ENCODE results near the gene PRLHR. TPM values are rescaled to one million over a fixed set of nuclear protein-coding genes. Genes with fewer than 3 reads are reported as not detected.

The PRLHR gene
- total RNA-seq, result not detected in 2 replicates

GRCh38 chr10:118595598-118596425, at the start of gene PRLHR:
PRLHR (minus strand) TSS chr10:118595648; CDS start chr10:118595244, 404 bp downstream.

Other genes with a start within 250 kb of the PRLHR start
- 12.1 and 12.9 TPM in 2 replicates for gene CACUL1, start 159.3 kb upstream of the PRLHR start, total RNA-seq